ENCODE measurements around the gene ZNF835. TPM values are rescaled to one million over a fixed set of nuclear protein-coding genes. Genes with fewer than 3 reads are reported as not detected.
"Not testable (repeated sequence)": the region's sequence is repeated elsewhere in the genome, so short reads cannot be mapped to it uniquely, and the experiment has no call there.

Gene ZNF835
- polyA plus RNA-seq, 1 of the 3 experiments (the other 2 are of a cell fraction), result not detected

- Histone ChIP-seq H4K20me1 (ENCODE audit: insufficient read depth) (no peaks in the 10 kb centered on the region), H2AFZ (ENCODE audit: low read depth) (no peak overlapping the region), H3K79me2 (ENCODE audit: insufficient read depth) (no peaks in the 10 kb centered on the region), H3K27me3 (ENCODE audit: insufficient read depth) (no peaks in the 10 kb centered on the region), H3K36me3 (replicated peaks in 1 of 2; ENCODE audit: control insufficient read depth in 1 of 2, insufficient read depth in 2 of 2, low read length in 1 of 2) (no peaks in the 10 kb centered on the region), H3K4me1 (ENCODE audit: control insufficient read depth in 1 of 2, insufficient read depth in 2 of 2, low read depth in 1 of 2, low read length in 1 of 2) (no peaks in the 10 kb centered on the region), H3K9me3 (no peaks in the 10 kb centered on the region), H3K9ac (no peak overlapping the region), H3K4me3 (ENCODE audit: low read depth in 2 of 2, low read length in 1 of 2) (no peak overlapping the region), H3F3A (replicated peaks; ENCODE audit: insufficient read depth) (no peaks in the 10 kb centered on the region), H3K4me2 (no peak overlapping the region), H3K9me2 (no peaks in the 10 kb centered on the region), H3K27ac (ENCODE audit: low read depth in 2 of 2, low read length in 1 of 2) (no peak overlapping the region)
- ChIA-PET POLR2A (no interaction called here), CTCF (no interaction called here)
- WGBS (ENCODE audit: low lambda C conversion rate), result 38% methylated on average over 6 of the region's 8 CpGs
- TF ChIP-seq REST (IDR thresholded peaks at IDR 0.05; ENCODE audit: low read depth, low read length) (no peak), MXI1 (IDR thresholded peaks at IDR 0.05; ENCODE audit: low read depth, low read length) (no peak), POLR2AphosphoS5 (IDR thresholded peaks at IDR 0.05; ENCODE audit: low read depth, low read length) (no peak), GABPA (IDR thresholded peaks at IDR 0.05; ENCODE audit: low read depth) (no peak), USF1 (IDR thresholded peaks at IDR 0.05; ENCODE audit: borderline replicate concordance, low read depth) (no peak), ZBTB33 (IDR thresholded peaks at IDR 0.05; ENCODE audit: borderline replicate concordance, low read depth) (no peak), PBX3 (IDR thresholded peaks at IDR 0.05) (no peak), ELF1 (IDR thresholded peaks at IDR 0.05) (no peak), MAX (IDR thresholded peaks at IDR 0.05; ENCODE audit: low read depth) (no peak), EZH2phosphoT487 (IDR thresholded peaks at IDR 0.05; ENCODE audit: borderline replicate concordance, low read depth) (no peak), NRF1 (IDR thresholded peaks at IDR 0.05; ENCODE audit: low read depth, low read length) (no peak)
- no peak for DNase-seq
Observed at GRCh38 chr19:56678205-56678604, 6.6 kb upstream of the ZNF835 start.

- peaks cover 0 to 11% of the 10 kb centered on the region in 2 experiments; a peak in 1 of 4 replicates for H3K4me1 ChIP-seq (ENCODE audit: control insufficient read depth in 1 of 2, insufficient read depth in 2 of 2, low read depth in 1 of 2, low read length in 1 of 2)
- POLR2A ChIA-PET; H3K4me3 ChIP-seq (ENCODE audit: low read depth in 2 of 2, low read length in 1 of 2); H2AFZ ChIP-seq (ENCODE audit: low read depth); H3K27me3 ChIP-seq (ENCODE audit: insufficient read depth); H3K9me3 ChIP-seq; H3K36me3 ChIP-seq (replicated peaks in 1 of 2; ENCODE audit: control insufficient read depth in 1 of 2, insufficient read depth in 2 of 2, low read length in 1 of 2); H3K4me2 ChIP-seq; H3K79me2 ChIP-seq (ENCODE audit: insufficient read depth); H3F3A ChIP-seq (replicated peaks; ENCODE audit: insufficient read depth); DNase-seq; H3K9ac ChIP-seq; H3K9me2 ChIP-seq; H3K27ac ChIP-seq (ENCODE audit: low read depth in 2 of 2, low read length in 1 of 2); H4K20me1 ChIP-seq (ENCODE audit: insufficient read depth): not testable (repeated sequence)
- 82% methylated on average over 2 of the region's 2 CpGs for WGBS (ENCODE audit: low lambda C conversion rate)
- CTCF ChIA-PET, result interaction anchor here (1.8 kb wide), 1 partner anchor 54 kb away, joined by 5 read pairs; no protein-coding TSS in a partner anchor
Observed at GRCh38 chr19:56672610-56673009, 1.1 kb upstream of the ZNF835 start.

Data from SK-N-SH (cell line).